Astrocyte of the cerebellum (primary cell): Measurements from ENCODE around the gene MYOCD.

Experiments used
- DNase-seq: peaks from one replicate; pipeline ENCODE4 v3.0.0-alpha.2; 2011; ENCODE audit warnings: low read depth
- H3K4me3 ChIP-seq: 2 replicates; pipeline ENCODE4 v1.5.1; 2011; ENCODE audit warnings: mild to moderate bottlenecking, low read depth, low read length, moderate library complexity
- in situ Hi-C: cut with HindIII; loops from 2 replicates; pipeline ENCODE4 v1.10.0; 2017; ENCODE audit warnings: low sequenced_read_pairs
- TF ChIP-seq, protein P1 (sequence below): IDR thresholded peaks from 2 replicates; pipeline ENCODE4 v1.5.1; 2012; ENCODE audit warnings: low read length, low read depth, moderate library complexity, mild to moderate bottlenecking; ENCODE audit errors: missing control alignments

MYOCD gene

DNA sequence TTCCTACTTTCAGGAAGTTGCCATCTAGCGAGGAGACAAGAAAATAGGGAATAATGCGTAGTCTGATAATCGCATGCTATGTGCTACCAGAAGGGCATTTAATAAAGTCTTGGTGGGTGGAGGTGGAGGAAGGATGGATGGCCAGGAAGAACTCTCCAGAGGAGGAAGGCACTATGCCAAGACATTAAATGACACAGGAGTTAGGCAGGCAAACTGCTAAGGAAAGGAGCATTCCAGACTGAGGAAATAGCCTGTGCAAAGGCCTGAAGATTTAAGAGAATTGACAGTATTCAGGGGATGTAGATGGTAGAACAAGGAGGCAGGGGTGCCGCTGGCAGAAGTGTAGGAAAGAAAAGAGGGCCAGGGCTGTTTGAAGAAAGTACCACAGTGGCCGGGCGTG lies 104.3 kb downstream of the MYOCD start:
- TF ChIP-seq, protein P1, sequence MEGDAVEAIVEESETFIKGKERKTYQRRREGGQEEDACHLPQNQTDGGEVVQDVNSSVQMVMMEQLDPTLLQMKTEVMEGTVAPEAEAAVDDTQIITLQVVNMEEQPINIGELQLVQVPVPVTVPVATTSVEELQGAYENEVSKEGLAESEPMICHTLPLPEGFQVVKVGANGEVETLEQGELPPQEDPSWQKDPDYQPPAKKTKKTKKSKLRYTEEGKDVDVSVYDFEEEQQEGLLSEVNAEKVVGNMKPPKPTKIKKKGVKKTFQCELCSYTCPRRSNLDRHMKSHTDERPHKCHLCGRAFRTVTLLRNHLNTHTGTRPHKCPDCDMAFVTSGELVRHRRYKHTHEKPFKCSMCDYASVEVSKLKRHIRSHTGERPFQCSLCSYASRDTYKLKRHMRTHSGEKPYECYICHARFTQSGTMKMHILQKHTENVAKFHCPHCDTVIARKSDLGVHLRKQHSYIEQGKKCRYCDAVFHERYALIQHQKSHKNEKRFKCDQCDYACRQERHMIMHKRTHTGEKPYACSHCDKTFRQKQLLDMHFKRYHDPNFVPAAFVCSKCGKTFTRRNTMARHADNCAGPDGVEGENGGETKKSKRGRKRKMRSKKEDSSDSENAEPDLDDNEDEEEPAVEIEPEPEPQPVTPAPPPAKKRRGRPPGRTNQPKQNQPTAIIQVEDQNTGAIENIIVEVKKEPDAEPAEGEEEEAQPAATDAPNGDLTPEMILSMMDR = no peak
- in situ Hi-C loops = no loop called here
- no peak overlapping the region for H3K4me3 ChIP-seq
- no peak for DNase-seq

DNA sequence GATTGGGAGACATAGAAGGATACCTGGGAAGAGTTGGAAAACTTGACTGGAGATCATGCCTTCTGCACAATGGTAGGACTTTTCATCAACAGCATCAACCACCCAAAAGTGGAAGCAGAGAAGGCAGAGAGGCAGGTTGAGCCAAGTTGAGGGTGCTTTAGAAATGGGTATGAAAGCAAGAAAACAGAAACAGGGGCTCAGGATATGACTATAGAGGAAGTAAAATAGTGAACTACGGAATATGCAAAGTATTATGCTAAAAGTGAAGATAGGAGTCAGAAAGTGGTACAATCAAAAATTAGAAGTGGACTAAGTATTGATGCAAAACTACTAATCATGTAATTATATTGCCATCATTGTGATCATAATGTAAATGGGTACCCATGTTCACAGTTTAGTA lies 107.5 kb downstream of the MYOCD start:
- no peak overlapping the region for H3K4me3 ChIP-seq
- in situ Hi-C loops = no loop called here
- TF ChIP-seq, protein P1 = no peak
- no peak for DNase-seq

DNA sequence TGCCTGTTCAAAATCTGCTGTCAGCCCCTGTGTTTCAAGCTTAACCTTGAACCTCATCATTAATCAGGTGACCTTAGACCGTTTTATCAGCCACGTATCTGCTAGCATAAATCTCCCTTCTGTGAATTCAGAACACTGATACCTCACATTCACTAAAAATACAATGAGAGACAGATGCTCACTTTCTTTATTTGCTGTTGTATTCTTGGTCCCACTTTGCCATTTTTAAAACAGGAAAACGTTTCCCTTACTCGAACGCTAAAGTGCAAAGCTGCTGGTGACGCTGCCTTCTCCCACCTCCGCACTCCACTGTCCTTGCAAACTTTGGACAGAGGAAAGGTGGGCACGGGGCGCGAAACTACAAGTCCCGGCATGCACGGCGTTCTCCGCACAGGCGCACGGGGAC lies 123.4 kb downstream of the MYOCD start:
- in situ Hi-C loops = no loop called here
- TF ChIP-seq, protein P1 = no peak
- H3K4me3 ChIP-seq = peak overlapping the region; percentile 58
- peak; percentile 9 for DNase-seq

DNA sequence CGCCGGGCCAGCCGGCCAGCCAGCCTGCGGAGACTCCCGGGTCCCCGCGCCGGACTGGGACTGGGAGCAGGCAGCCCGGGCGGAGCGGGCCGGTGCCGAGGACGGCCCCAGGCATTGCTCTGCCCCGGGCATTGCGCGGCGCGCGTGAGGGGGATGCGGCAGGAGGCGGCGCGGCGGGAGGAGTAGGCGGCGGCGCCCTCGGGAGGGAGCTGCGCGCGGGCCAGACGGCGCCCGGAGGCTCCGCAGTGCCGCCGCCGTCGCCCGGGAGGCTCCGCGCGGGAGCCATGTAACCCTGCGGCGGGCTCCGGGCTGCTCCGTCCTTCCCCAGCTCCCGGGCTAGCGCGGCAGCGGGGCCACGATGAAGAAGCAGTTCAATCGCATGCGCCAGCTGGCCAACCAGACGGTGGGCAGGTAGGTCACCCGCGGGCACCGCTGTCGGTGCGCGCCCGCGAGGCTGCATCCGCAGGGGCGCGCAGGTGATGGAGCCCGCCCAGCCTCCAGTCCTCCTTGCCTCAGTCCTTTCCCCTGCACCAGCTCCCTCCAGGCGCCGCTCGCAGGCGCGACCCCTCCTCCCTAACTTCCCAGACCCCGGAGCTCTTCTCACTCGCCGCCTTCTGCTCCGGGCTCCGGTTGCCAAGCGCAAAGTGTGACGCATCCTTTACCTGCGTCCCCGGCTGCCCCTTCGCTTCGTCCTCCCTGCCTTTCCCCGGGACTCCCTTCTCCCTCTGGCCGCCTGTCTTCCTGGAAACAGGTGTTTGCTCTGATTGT lies 124.0 kb downstream of the MYOCD start, which contains the start of gene ARHGAP44:
Gene ARHGAP44, plus strand, starts transcription at position 18 of the 768 bp plus-strand sequence. Its CDS starts 341 bp downstream, at position 359.
- peak within 1 kb of the TSS; percentile 58 for H3K4me3 ChIP-seq
- DNase-seq = no peak
- TF ChIP-seq, protein P1 = no peak
- in situ Hi-C loops = no loop called here

DNA sequence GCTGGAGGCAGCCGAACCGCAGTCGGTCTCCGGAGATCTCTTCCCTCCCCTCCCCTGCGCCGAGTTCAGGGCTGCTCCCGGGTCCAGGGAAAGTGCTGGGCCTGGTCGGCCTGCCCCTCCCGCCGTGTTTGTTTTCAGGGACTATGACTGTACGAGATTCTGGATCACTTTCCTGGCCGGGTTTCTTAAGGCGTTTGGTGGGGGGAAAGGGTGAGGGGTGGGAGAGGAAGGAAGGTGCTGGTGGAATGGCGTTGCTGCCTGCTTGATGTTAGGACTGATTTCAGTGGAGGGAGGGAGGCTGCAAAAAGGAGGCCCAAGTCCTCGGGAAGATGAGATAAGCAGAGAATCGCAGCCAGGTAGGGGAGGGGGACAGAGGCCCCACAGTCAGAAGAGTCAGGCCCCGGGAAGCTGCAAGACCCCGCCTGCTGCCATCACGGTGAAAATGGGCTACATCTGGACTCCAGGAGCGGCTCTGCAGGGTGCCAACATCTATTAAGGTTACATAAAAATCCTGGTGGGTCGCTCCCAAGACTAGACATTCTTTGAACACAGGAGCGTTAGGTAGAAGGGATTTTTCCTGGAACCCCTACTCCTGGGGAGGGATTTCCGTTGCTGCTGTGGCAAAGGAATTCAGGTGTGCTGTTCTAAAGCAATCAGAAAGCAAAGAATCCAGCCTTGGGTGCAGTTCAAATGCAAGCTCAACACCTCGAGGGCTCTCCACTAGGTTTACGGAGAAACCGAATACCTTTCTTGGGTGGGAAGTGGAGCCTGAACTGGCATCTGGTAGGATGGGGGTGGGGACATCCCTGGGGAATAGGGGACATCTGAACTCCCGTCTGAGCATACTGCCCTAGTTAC lies 124.8 kb downstream of the MYOCD start:
- H3K4me3 ChIP-seq = peak overlapping the region; percentile 58
- no peak for DNase-seq
- in situ Hi-C loops = no loop called here
- TF ChIP-seq, protein P1 = no peak

DNA sequence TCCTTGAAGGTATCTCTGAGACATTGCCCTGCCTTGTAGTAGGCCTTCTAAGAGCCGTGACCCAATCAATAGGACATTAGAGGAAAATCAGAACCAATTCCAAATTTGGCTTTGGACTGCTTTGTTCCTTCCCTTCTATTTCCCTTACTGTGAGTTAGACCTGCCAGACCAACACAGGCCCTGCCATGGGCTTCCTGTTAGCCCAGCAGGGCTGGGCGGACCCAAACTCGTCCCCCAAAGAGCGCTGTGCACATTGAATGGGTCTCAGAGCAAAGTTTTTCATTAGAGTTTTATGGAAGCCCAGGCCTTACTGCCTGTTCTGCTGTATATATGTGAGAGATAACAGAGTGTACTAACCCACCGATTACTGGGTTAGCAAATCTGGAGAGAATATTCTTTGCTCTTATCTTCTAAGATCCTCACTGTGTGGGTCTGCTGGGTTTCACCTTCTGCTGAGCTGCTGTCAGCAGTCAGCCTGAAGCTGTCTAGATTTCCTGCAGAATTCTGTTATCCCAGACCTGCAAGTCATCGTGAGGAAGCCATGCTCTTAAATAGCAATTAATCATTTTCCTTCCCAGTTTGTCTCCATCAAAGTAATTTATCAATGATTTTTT lies 129.3 kb downstream of the MYOCD start:
- TF ChIP-seq, protein P1 = no peak
- DNase-seq = no peak
- in situ Hi-C loops = no loop called here
- H3K4me3 ChIP-seq = no peak overlapping the region
